ENCODE results near the gene CREB5.

CREB5 gene

GRCh38 chr7:28487487-28487886, 75.2 kb downstream of the CREB5 start:
- H2BK12ac ChIP-seq (ENCODE audit: low read length in 2 of 2) = no peak overlapping the region
- peaks cover 5% of the 10 kb centered on the region for H3K79me1 ChIP-seq (replicated peaks; ENCODE audit: low read length, poor library complexity, severe bottlenecking)
- H2AFZ ChIP-seq (ENCODE audit: low read depth, low read length) = no peak overlapping the region
- H2AK5ac ChIP-seq (ENCODE audit: low read length, severe bottlenecking) = peak overlapping the region; percentile 67
- H3K27ac ChIP-seq (ENCODE audit: low read length, poor library complexity, severe bottlenecking) = no peak overlapping the region
- no peak overlapping the region for H3K23ac ChIP-seq (ENCODE audit: low read length in 2 of 2)
- H3K4me3 ChIP-seq (ENCODE audit: insufficient read depth in 1 of 2, low read depth in 1 of 2, low read length in 2 of 2) = no peak overlapping the region
- no peak overlapping the region for H2BK120ac ChIP-seq (ENCODE audit: low read depth, low read length)
- no peak overlapping the region for H4K91ac ChIP-seq (ENCODE audit: low read length)
- H3K18ac ChIP-seq (ENCODE audit: low read depth in 1 of 2, low read length in 2 of 2) = no peak overlapping the region
- H3K4ac ChIP-seq (ENCODE audit: low read depth in 1 of 2, low read length in 2 of 2) = no peak overlapping the region
- H2BK5ac ChIP-seq (ENCODE audit: low read depth, low read length, poor library complexity, severe bottlenecking) = no peak overlapping the region
- H3K14ac ChIP-seq (ENCODE audit: low read length in 2 of 2) = no peak overlapping the region
- H3K4me2 ChIP-seq (ENCODE audit: low read length, poor library complexity, severe bottlenecking) = peak overlapping the region; percentile 6
- WGBS = 97% methylated on average over 4 of the region's 4 CpGs
- no peak for DNase-seq
- no peaks in the 10 kb centered on the region for H3K9me3 ChIP-seq (ENCODE audit: control insufficient read depth, low read length)
- H3K27me3 ChIP-seq (ENCODE audit: control insufficient read depth in 1 of 2, insufficient read depth in 1 of 2, low read length in 2 of 2) = no peaks in the 10 kb centered on the region
- no peak overlapping the region for H3K9ac ChIP-seq (ENCODE audit: low read length)
- no peak overlapping the region for H2BK15ac ChIP-seq (ENCODE audit: low read depth, poor library complexity, severe bottlenecking)
- no peak overlapping the region for H4K8ac ChIP-seq (ENCODE audit: low read length)
- H3K4me1 ChIP-seq (ENCODE audit: control insufficient read depth, insufficient read depth, low read depth, low read length) = peaks cover 5% of the 10 kb centered on the region
- peaks cover 0 to 3% of the 10 kb centered on the region in 2 experiments for H3K36me3 ChIP-seq (ENCODE audit: control insufficient read depth in 1 of 2, insufficient read depth in 2 of 2, low read depth in 1 of 2, low read length in 2 of 2)

DNA sequence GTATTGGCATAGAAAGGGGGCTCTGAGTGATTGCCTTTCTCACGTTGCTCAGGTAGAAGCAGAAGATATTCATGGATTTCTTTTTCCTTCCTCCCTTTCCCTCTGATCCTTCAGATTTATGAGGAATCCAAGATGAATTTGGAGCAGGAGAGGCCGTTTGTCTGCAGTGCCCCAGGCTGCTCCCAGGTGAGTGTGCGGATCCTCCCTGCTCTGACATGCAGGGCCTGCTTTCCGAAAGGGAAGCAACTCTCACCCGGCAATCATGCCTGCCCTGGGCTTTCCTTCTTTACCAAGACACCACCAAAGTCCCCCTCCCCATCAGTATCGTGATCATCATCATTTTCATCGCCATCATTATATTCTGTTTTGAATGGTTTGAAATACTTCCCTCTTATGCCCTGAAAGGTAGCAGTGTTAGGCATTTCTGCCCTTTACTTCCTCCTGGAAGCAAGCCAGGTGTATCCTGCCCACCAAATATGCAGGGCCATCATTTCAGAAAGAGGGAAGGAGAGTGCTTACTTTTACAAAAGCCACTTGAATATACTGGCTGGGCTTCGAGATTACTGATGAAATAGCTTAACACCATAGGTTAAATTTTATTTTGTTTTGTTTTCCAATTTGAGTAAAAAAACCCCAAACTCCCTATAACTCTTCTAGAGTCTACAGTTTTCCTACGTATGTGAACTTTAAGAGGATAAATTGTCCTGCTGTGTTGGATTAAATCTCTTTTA, 75.9 kb downstream of the CREB5 start:
- Histone ChIP-seq H3K27me3 (ENCODE audit: control insufficient read depth in 1 of 2, insufficient read depth in 1 of 2, low read length in 2 of 2) (no peaks in the 10 kb centered on the region), H3K18ac (ENCODE audit: low read depth in 1 of 2, low read length in 2 of 2) (no peak overlapping the region), H2BK5ac (ENCODE audit: low read depth, low read length, poor library complexity, severe bottlenecking) (no peak overlapping the region), H3K23ac (ENCODE audit: low read length in 2 of 2) (no peak overlapping the region), H4K91ac (ENCODE audit: low read length) (no peak overlapping the region), H3K4me3 (ENCODE audit: insufficient read depth in 1 of 2, low read depth in 1 of 2, low read length in 2 of 2) (no peak overlapping the region), H4K8ac (ENCODE audit: low read length) (no peak overlapping the region), H2AFZ (ENCODE audit: low read depth, low read length) (no peak overlapping the region), H3K4me2 (ENCODE audit: low read length, poor library complexity, severe bottlenecking) (peak overlapping the region; percentile 6), H3K4ac (ENCODE audit: low read depth in 1 of 2, low read length in 2 of 2) (no peak overlapping the region), H3K4me1 (ENCODE audit: control insufficient read depth, insufficient read depth, low read depth, low read length) (peaks cover 5% of the 10 kb centered on the region), H3K79me1 (replicated peaks; ENCODE audit: low read length, poor library complexity, severe bottlenecking) (peaks cover 5% of the 10 kb centered on the region), H2BK15ac (ENCODE audit: low read depth, poor library complexity, severe bottlenecking) (no peak overlapping the region), H2BK120ac (ENCODE audit: low read depth, low read length) (no peak overlapping the region), H2AK5ac (ENCODE audit: low read length, severe bottlenecking) (peak overlapping the region; percentile 67), H3K14ac (ENCODE audit: low read length in 2 of 2) (no peak overlapping the region), H3K9me3 (ENCODE audit: control insufficient read depth, low read length) (no peaks in the 10 kb centered on the region), H3K36me3 (ENCODE audit: control insufficient read depth in 1 of 2, insufficient read depth in 2 of 2, low read depth in 1 of 2, low read length in 2 of 2) (peaks cover 0 to 3% of the 10 kb centered on the region in 2 experiments), H2BK12ac (ENCODE audit: low read length in 2 of 2) (no peak overlapping the region), H3K9ac (ENCODE audit: low read length) (no peak overlapping the region), H3K27ac (ENCODE audit: low read length, poor library complexity, severe bottlenecking) (no peak overlapping the region)
- WGBS = 89% methylated on average over 5 of the region's 9 CpGs
- DNase-seq = no peak

- H3K36me3 ChIP-seq (ENCODE audit: control insufficient read depth in 1 of 2, insufficient read depth in 2 of 2, low read depth in 1 of 2, low read length in 2 of 2) = peaks cover 0 to 3% of the 10 kb centered on the region in 2 experiments
- no peak for DNase-seq
- H3K79me1 ChIP-seq (replicated peaks; ENCODE audit: low read length, poor library complexity, severe bottlenecking) = peaks cover 5% of the 10 kb centered on the region
- H4K91ac ChIP-seq (ENCODE audit: low read length) = no peak overlapping the region
- no peak overlapping the region for H2BK12ac ChIP-seq (ENCODE audit: low read length in 2 of 2)
- WGBS = 91% methylated on average over 11 of the region's 11 CpGs
- H2AK5ac ChIP-seq (ENCODE audit: low read length, severe bottlenecking) = peak overlapping the region; percentile 47
- H3K4me2 ChIP-seq (ENCODE audit: low read length, poor library complexity, severe bottlenecking) = no peak overlapping the region
- H2BK5ac ChIP-seq (ENCODE audit: low read depth, low read length, poor library complexity, severe bottlenecking) = no peak overlapping the region
- no peak overlapping the region for H4K8ac ChIP-seq (ENCODE audit: low read length)
- no peak overlapping the region for H2BK120ac ChIP-seq (ENCODE audit: low read depth, low read length)
- H3K9ac ChIP-seq (ENCODE audit: low read length) = no peak overlapping the region
- no peak overlapping the region for H3K4me3 ChIP-seq (ENCODE audit: insufficient read depth in 1 of 2, low read depth in 1 of 2, low read length in 2 of 2)
- no peak overlapping the region for H3K27ac ChIP-seq (ENCODE audit: low read length, poor library complexity, severe bottlenecking)
- H3K18ac ChIP-seq (ENCODE audit: low read depth in 1 of 2, low read length in 2 of 2) = no peak overlapping the region
- peaks cover 8% of the 10 kb centered on the region for H3K4me1 ChIP-seq (ENCODE audit: control insufficient read depth, insufficient read depth, low read depth, low read length)
- H3K27me3 ChIP-seq (ENCODE audit: control insufficient read depth in 1 of 2, insufficient read depth in 1 of 2, low read length in 2 of 2) = no peaks in the 10 kb centered on the region
- no peak overlapping the region for H3K23ac ChIP-seq (ENCODE audit: low read length in 2 of 2)
- no peak overlapping the region for H3K14ac ChIP-seq (ENCODE audit: low read length in 2 of 2)
- no peak overlapping the region for H3K4ac ChIP-seq (ENCODE audit: low read depth in 1 of 2, low read length in 2 of 2)
- no peak overlapping the region for H2AFZ ChIP-seq (ENCODE audit: low read depth, low read length)
- no peaks in the 10 kb centered on the region for H3K9me3 ChIP-seq (ENCODE audit: control insufficient read depth, low read length)
- no peak overlapping the region for H2BK15ac ChIP-seq (ENCODE audit: low read depth, poor library complexity, severe bottlenecking)
Observed at GRCh38 chr7:28490831-28491230, 78.5 kb downstream of the CREB5 start.

DNA sequence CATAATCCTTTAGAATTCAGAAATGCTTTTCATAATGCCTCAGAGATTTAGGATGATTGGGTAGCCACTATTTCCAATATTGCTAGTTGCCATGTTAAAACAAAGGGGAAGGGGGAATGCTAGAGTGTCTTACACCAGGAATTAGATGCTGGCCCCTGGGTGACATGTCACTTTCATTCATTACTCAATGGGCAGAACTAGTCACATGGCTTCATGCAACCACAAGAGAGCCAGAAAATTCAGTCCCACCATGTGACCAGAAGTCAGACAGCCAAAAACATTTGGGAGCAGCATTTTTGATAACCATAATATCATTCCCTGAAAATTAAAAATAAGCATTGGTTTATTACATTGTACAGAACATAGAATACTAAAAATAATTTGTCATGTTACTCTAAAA, 81.2 kb downstream of the CREB5 start:
- no peak overlapping the region for H3K4me2 ChIP-seq (ENCODE audit: low read length, poor library complexity, severe bottlenecking)
- H3K23ac ChIP-seq (ENCODE audit: low read length in 2 of 2) = no peak overlapping the region
- DNase-seq = no peak
- no peak overlapping the region for H2BK12ac ChIP-seq (ENCODE audit: low read length in 2 of 2)
- peaks cover 2% of the 10 kb centered on the region for H3K79me1 ChIP-seq (replicated peaks; ENCODE audit: low read length, poor library complexity, severe bottlenecking)
- no peak overlapping the region for H2AFZ ChIP-seq (ENCODE audit: low read depth, low read length)
- peaks cover 0 to 3% of the 10 kb centered on the region in 2 experiments for H3K36me3 ChIP-seq (ENCODE audit: control insufficient read depth in 1 of 2, insufficient read depth in 2 of 2, low read depth in 1 of 2, low read length in 2 of 2)
- no peak overlapping the region for H2BK15ac ChIP-seq (ENCODE audit: low read depth, poor library complexity, severe bottlenecking)
- no peak overlapping the region for H3K4me3 ChIP-seq (ENCODE audit: insufficient read depth in 1 of 2, low read depth in 1 of 2, low read length in 2 of 2)
- no peak overlapping the region for H4K91ac ChIP-seq (ENCODE audit: low read length)
- H3K14ac ChIP-seq (ENCODE audit: low read length in 2 of 2) = no peak overlapping the region
- H3K9me3 ChIP-seq (ENCODE audit: control insufficient read depth, low read length) = no peaks in the 10 kb centered on the region
- H3K18ac ChIP-seq (ENCODE audit: low read depth in 1 of 2, low read length in 2 of 2) = no peak overlapping the region
- H3K9ac ChIP-seq (ENCODE audit: low read length) = no peak overlapping the region
- no peak overlapping the region for H4K8ac ChIP-seq (ENCODE audit: low read length)
- H3K4me1 ChIP-seq (ENCODE audit: control insufficient read depth, insufficient read depth, low read depth, low read length) = peaks cover 6% of the 10 kb centered on the region
- peak overlapping the region; percentile 92 for H2AK5ac ChIP-seq (ENCODE audit: low read length, severe bottlenecking)
- peak overlapping the region; percentile 78 for H3K27ac ChIP-seq (ENCODE audit: low read length, poor library complexity, severe bottlenecking)
- peak overlapping the region; percentile 87 for H2BK5ac ChIP-seq (ENCODE audit: low read depth, low read length, poor library complexity, severe bottlenecking)
- no peak overlapping the region for H3K4ac ChIP-seq (ENCODE audit: low read depth in 1 of 2, low read length in 2 of 2)
- no peaks in the 10 kb centered on the region for H3K27me3 ChIP-seq (ENCODE audit: control insufficient read depth in 1 of 2, insufficient read depth in 1 of 2, low read length in 2 of 2)
- no peak overlapping the region for H2BK120ac ChIP-seq (ENCODE audit: low read depth, low read length)

Data from mesenchymal stem cell (in vitro differentiated cells and primary cell).